ENCODE results near the gene ICOS.

DNA sequence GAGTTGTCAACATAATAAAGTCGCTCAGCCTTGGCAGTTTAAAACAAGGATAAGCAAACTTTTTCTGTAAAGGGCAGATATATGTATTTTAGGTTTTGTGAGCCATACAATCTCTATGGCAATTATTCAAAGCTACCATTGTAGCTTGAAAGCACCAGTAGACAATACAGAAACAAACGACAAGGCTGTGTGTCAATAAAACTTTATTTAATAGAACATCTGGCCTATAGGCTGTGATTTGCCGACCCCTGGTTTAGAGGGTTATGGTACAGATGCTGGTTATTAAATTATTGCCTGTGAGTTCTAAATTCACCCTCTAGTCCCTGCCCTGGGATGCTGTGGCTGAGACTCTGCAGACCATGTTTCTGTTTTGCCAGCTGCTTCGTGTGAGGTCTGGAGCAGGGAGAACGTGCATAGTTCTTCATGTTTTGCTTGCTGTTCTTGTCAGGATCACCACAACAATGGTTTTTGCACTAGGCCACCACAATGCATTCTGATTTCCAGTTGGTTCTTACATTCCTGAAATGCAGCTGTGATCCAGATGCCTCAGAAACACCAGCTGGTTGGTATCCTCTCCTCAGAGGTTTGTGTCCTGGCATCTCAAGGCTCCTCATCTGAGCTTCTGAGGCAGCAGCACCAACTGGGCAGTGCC lies 46.6 kb downstream of the ICOS start:
- no peak for TF ChIP-seq POLR2A (IDR thresholded peaks at IDR 0.05)
- TF ChIP-seq, protein P1, sequence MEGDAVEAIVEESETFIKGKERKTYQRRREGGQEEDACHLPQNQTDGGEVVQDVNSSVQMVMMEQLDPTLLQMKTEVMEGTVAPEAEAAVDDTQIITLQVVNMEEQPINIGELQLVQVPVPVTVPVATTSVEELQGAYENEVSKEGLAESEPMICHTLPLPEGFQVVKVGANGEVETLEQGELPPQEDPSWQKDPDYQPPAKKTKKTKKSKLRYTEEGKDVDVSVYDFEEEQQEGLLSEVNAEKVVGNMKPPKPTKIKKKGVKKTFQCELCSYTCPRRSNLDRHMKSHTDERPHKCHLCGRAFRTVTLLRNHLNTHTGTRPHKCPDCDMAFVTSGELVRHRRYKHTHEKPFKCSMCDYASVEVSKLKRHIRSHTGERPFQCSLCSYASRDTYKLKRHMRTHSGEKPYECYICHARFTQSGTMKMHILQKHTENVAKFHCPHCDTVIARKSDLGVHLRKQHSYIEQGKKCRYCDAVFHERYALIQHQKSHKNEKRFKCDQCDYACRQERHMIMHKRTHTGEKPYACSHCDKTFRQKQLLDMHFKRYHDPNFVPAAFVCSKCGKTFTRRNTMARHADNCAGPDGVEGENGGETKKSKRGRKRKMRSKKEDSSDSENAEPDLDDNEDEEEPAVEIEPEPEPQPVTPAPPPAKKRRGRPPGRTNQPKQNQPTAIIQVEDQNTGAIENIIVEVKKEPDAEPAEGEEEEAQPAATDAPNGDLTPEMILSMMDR (IDR thresholded peaks at IDR 0.05), result no peak
